Activated CD4-positive, alpha-beta T cell treated with anti-CD3 and anti-CD28 coated beads for 1 hour (primary cell): ENCODE measurements around the gene FOXO3.
A peak's percentile ranks its signal among the peaks of the same experiment; 100 is the strongest.
"Not testable (repeated sequence)": the region's sequence is repeated elsewhere in the genome, so short reads cannot be mapped to it uniquely, and the experiment has no call there.

Experiments used
- DNase-seq: peaks from one replicate; pipeline ENCODE4 v3.0.0-alpha.2; 2020

FOXO3 gene

DNA sequence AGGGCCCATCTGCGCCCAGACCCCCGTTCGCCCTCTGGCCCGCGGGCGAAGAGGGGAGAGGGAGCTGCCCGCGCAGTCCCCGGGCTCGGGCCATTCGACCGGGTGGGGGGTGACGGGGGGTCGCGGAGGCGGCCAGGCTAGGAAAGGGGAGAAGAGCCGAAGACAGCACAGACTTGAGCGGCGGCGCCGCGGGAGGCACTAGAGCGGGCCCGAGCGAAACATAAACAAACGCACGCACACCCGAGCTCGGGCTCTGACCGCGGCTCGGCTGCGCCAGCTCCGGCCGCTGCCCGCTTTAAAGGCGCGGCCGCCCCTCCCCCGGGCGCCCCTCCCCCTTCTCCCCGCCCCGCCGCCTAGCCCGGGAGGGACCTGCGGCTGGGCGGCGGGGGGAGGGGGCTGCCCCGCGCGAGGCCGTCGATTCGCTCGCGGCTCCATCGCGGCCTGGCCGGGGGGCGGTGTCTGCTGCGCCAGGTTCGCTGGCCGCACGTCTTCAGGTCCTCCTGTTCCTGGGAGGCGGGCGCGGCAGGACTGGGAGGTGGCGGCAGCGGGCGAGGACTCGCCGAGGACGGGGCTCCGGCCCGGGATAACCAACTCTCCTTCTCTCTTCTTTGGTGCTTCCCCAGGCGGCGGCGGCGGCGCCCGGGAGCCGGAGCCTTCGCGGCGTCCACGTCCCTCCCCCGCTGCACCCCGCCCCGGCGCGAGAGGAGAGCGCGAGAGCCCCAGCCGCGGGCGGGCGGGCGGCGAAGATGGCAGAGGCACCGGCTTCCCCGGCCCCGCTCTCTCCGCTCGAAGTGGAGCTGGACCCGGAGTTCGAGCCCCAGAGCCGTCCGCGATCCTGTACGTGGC is at the start of gene FOXO3:
TSS of gene FOXO3 (plus strand) at position 455 of the 846 bp plus-strand sequence. CDS start at position 747, 292 bp downstream.
- DNase-seq: peak; percentile 43

GRCh38 chr6:108518714-108519576 is 41.8 kb upstream of the FOXO3 start:
- DNase-seq: no peak

DNA sequence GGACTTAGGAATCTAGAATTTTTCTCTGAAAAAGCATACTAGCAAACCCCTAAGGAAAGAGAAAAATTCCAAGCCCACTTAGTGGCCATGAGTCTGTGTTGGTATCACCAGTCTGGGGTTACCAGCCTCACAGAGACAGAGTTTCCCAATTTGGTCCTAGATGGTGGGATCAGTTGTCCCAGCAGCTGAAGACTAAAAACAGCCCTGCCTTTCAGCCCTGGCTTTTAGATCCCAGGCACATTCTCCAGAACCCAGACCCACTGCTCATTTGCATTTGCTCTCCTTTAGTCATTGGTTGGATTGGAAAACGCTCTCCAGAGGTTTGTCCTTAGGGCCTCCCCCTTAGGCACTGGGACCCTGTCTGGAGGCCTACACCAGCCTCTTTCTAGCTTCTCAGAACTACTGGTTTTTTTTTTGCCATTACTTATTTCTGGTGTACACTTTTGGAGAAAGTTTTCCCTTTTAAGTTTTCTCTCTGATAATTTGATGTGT is 39.1 kb upstream of the FOXO3 start:
- DNase-seq: no peak

- no peak for DNase-seq
These were observed 37.0 kb upstream of the FOXO3 start for GRCh38 chr6:108523697-108524096.

GRCh38 chr6:108524528-108525248 is 36.0 kb upstream of the FOXO3 start:
- no peak for DNase-seq

GRCh38 chr6:108526739-108527174 is 34.0 kb upstream of the FOXO3 start:
- DNase-seq: no peak

GRCh38 chr6:108528878-108529277 is 31.8 kb upstream of the FOXO3 start:
- DNase-seq: no peak

DNA sequence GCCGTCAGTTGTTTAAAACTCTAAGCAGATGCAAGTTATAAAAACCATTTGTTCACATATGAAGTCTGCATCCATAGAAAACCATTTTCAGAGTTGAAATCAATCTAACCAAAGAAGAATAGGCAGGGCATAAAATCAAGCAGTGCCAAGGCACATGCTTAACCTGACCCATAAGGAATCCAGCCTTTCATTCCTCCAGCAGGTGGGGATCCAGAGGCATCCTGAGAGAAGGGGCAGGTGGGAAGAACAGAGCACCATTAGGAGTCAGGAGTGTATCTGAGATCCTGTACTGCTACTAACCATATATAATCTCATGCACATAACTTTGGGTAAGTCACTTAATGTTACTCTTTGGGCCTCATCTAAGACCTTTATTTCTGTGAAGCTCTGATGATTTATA is 29.4 kb upstream of the FOXO3 start:
- DNase-seq: no peak

DNA sequence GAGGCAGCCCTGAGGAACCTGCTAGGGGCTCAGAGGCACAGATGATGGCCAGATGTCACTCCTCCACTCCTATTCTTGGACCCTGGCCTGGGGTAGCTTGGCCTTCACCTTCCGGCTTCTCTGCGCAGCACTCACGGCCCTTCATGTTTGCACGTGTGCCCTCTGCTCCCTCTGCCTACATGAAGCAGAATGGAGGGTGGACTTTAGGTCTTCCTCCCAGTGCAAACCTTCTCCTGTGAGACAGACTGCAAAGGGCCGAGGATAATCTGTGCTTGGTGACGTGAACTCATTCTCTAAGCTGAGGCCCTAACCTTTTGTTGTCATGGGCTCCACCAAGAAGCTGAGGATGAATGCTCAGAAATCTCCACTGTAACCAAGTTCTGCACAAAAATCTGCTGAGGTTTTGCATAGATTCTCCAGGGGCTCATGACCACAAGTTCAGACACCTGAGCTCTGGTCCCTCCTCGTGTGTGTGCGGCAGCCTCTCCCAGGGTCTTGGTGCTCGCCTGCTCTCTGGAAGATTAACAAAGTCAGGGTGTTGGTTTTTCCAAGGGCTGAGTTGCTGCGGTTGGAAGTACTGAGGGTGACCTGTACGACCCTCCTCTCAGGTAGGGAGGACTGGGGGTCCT is 25.5 kb upstream of the FOXO3 start:
- DNase-seq: no peak

DNA sequence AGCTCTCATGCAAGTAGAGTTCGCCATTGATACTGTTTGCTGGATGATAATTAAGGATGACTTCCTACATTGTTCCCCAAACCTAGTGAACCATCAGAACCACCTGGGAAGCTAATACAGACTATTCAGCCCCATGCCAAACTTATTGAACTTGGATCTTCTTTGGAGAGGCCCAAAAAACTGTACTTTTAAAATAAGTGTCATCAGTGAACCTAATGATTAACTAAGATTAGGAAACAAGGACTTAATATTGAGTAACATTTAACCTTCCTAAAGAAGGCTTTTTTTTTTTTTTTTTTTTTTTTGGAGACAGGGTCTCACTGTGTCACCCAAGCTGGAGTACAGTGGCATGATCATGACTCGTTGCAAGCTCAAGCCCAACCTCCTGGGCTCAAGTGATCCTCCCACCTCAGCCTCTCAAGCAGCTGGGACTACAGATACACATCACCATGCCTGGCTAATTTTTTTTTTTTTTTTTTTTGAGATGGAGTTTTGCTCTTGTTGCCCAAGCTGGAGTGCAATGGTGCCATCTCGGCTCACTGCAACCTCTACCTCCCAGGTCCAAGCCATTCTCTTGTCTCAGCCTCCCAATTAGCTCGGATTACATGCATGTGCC is 24.7 kb upstream of the FOXO3 start:
- DNase-seq: not testable (repeated sequence)

DNA sequence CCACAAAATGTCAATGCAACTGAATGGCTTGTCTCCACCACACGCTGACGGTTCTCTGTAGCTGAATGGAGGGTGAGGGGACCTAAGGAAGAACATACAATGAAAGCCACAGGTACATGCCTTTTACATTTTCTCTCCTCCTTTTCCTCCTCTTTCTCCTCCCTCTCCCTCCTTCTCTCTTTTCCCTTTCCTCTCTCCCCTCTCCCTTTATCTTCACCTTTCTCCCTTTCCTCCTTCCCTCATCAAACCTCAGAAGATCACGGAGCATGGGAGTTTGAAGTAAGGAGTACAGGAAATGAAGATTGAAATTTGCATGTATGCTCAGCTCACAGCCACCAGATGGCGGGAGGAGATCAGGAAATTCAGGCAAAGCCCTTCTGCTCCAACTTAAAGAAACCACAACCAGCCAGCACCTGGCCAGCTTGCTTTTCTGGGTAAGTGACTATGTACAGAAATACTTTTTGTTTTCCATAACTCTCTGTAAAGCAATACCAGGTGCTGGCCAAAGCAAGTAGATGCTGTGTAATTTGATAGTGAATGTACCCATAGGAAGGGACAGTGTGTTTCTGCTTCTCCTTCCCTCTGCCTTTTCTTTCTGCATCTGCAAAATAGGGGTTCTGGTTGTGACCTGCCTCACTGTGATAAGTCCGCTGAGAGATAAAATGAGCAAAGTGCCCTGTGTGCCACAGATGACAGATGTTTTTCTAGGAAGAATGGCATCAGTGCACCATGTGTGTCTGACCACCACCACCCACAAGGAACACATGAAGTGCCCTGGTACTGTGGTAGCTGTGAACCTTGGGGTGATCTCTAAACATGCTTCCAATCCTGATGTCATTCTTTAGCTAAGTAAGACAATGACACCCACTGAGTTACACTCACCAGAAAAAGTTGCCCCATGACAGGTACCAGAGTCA is 18.6 kb upstream of the FOXO3 start:
- DNase-seq: peak; percentile 54

DNA sequence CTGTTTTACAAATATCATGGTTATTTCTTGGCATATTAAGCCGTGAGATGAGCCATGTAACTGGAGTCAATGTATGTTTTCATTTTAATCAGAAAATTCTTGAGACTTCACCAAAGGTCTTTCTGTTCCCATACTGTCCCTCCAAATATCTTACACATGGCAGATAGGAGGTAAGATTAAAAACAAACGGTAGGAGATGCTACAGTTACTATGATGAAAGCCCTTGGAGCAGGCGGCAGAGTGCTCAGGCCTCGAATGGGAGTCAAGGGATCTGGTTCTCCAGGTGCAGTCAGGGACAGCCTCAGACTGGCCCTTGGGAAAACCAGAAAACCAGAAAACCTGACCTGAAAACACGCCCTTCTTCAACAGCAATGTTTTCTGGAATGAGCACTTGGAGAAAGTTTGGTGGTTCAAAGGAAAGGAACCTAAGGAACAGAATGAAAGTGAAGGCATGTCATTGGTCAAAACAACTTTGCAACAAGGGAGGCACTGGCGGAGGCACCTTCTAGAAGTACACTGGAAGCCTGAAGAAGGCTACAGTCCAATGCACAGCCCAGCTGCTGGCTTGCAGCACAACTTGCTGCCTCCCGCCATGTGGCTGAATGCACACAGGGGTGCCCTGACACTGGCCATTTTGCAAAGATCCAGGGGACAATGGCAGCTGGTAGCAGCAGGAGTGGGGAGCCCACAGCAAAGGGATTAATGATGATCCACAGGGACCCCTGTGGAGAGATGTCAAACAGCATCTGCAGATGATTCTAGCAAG is 17.4 kb upstream of the FOXO3 start:
- no peak for DNase-seq

GRCh38 chr6:108544606-108545005 is 16.1 kb upstream of the FOXO3 start:
- no peak for DNase-seq

DNA sequence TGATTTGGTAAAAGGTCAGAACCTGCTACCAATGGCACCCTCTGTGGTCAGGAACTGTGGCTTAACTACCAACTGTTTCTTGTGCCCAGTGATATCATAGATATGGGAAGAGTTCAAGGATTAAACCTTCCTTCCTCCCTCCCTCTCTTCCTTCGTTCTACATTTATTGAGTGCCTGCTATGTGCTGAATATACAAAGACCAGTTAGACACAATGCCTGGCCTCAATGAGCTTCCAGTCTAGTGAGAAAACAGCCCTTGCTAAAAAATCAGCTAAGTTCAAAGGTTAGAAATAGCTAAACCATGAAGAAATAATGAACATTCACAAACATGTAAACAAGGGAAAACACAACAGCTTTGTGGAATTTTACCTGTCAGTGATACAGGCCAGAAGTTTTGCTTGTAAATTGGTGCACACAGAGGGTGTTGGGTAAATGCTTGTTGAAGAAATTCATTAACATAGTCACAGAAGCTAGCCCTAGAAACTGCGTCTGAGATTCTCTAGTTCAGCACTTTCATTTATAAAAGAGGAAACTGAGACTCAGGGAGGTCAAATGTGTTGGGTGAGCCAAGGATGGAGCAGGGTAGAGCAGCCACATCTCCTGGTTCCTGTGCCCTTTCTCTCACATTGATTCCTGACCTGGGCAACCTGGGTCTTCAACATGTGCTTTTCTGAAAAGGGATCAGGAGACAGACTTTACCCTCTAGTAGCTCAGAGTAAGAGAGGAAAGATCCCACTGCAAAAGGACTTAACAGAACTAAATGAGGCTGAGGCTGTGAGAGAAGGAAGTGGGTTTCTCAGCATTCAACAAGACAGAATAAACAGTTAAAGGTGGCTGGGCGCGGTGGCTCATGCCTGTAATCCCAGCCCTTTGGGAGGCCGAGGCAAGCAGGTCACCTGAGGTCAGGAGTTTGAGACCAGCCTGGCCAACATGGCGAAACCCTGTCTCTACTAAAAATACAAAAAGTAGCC is 14.4 kb upstream of the FOXO3 start:
- DNase-seq: no peak

DNA sequence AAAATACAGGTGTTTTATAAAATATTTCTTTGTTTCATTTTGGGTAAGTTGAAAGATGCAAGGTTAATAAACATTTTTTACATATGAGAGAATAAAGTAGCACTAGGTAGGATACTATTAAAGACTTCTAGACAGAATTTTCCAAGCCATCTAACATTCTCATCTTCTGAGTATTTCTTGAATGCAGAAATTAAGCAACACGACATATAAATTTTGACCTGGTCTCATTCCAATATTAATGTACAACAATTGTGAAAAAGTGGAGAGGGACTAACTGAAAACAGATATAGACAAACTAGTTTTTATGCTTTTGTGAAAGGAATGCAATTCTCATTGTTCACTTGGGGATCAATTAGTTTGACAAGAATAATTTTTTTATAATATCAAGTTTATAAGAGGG is 11.5 kb upstream of the FOXO3 start:
- DNase-seq: no peak

DNA sequence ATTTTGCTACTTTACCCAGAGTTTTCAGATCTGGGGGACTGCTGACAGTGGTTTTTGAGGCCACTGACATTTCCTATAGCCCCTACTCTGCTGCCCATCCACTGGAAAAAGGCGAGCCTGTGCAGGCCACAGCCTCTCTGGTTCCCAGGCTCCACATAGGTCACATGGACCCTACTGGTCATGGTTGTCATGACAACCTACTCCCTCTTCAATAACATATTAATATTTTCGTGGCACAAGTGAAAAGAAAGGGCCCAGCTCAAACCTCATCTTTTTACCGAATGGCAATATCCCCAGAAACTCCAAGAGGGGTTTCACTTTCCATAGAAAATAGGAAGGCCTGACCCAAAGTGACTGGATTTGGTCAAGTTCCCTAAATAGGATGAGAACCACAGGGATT is 11.0 kb upstream of the FOXO3 start:
- DNase-seq: no peak

DNA sequence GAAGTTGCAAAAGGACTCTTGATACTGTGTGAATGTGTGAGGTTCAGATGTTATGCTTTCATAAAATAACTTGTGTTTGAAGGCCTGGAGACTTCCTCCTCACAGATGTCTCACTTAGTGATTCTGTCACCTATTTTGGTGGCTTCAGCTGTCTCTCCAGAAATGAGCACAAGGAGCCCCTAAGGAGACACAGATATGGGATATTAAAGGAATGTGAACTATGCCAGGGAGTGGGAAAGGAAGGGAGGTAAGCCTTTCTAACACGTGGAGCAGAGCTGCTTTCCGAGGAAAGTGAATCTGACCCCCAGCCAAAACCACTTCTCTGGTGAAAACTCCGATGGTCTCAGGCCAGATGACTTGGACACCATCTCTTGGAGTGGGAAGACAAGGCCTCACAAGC is 10.5 kb upstream of the FOXO3 start:
- no peak for DNase-seq

DNA sequence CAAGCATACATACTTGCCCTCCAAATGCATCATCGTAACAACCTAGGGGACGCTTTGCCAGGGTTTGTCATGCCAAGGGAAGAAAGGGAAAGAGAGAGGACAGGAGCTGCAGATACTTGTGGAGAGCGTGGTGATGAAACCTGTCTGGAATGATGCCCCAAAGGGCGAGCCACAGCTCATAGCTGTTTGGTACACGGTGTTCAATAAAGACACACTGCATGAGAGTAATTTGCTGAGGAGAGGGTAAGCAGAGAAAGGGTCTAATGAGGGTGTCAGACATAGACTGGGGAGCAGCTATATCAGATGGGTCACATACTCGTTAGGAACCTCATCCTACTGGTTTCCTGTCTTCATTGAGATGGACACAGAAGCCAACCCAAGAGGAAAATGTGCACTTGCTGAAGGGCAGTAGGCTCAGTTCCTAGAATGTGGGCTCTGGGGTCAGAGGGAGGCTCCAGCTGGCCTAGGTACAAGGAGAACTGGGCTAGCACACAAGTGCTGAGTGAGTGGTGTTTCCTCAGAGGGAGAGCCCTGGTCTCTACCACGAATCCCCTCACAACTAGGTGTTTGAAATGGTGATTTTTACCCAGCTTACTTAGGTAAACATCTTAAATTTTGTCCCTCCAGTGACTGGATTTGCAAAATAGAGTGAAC is 5.2 kb upstream of the FOXO3 start:
- no peak for DNase-seq
